SK-N-SH (cell line): ENCODE measurements around the gene ACSS1.

ENCODE experiments used
- FOXM1 ChIP-seq: IDR thresholded peaks from 2 replicates; pipeline ENCODE4 v1.4.0; 2012; ENCODE audit warnings: low read depth, mild to moderate bottlenecking
- GABPA ChIP-seq: IDR thresholded peaks from 2 replicates; pipeline ENCODE4 v1.4.0; 2012; ENCODE audit warnings: low read depth, mild to moderate bottlenecking
- TF ChIP-seq, protein P1 (sequence below): fragments of 200-600 bp; sonication (generic); IDR thresholded peaks from 2 replicates; pipeline ENCODE4 v1.6.1; 2017; ENCODE audit warnings: antibody characterized with exemption, mild to moderate bottlenecking, moderate library complexity

DNA sequence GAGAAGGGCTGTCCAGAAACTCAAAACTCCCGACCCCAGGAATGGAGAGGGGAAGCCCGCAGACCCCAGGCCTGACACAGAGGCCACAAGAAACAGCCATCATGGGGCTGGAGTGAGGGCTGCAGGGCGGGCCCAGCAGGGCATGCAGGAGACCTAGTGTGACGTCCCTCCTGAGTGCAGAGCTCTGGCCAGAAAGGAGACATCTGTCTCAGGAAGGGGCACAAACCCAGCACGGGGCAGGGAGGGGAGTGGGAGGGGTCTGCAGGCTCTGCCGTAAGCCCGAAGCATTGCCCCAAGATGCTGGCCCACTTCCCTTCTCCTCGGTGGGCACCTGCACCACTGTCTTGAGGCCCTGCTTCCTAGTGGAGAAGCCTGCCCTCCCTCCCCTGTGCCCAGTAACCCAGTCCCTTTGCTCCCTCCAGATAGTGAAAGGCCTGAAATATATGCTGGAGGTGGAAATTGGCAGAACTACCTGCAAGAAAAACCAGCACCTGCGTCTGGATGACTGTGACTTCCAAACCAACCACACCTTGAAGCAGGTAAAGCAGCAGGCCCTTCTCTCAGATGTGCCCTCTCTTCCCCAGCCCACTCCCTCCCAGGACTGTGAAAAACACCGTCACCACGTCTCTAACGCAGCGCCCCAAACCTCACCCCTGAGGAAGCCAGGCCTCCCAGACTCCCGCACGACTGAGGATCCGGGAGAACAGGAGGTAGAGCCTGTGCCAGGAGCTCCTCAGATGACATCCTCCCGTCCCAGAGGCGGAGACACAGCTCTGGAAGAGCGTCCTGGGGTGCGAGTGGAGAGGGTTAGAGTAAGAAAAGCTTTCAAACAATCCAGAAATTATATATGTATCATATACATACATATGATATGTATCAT, 99.2 kb downstream of the ACSS1 start:
- TF ChIP-seq GABPA (no peak), FOXM1 (no peak)
- TF ChIP-seq, protein P1, sequence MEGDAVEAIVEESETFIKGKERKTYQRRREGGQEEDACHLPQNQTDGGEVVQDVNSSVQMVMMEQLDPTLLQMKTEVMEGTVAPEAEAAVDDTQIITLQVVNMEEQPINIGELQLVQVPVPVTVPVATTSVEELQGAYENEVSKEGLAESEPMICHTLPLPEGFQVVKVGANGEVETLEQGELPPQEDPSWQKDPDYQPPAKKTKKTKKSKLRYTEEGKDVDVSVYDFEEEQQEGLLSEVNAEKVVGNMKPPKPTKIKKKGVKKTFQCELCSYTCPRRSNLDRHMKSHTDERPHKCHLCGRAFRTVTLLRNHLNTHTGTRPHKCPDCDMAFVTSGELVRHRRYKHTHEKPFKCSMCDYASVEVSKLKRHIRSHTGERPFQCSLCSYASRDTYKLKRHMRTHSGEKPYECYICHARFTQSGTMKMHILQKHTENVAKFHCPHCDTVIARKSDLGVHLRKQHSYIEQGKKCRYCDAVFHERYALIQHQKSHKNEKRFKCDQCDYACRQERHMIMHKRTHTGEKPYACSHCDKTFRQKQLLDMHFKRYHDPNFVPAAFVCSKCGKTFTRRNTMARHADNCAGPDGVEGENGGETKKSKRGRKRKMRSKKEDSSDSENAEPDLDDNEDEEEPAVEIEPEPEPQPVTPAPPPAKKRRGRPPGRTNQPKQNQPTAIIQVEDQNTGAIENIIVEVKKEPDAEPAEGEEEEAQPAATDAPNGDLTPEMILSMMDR, result no peak
